Pancreas (tissue), 10 donors: ENCODE data around the gene CTNNA2. TPM values are rescaled to one million over a fixed set of nuclear protein-coding genes. Genes with fewer than 3 reads are reported as not detected.

Source experiments
- ATAC-seq, 4 donors: fragments of 200-7000 bp; cut with Tn5 transposase; one replicate each; pipeline versions ENCODE4 v1.8.0 to v1.9.1; 2020; ENCODE audit warnings: mild to moderate bottlenecking in 4 of 4, moderate library complexity in 4 of 4
- DNase-seq, 6 donors: peaks; one replicate each; pipeline ENCODE4 v3.0.0-alpha.2; 2020
- FAIRE-seq: peaks from 2 replicates; lab custom pipeline; 2012; peaks lifted over from hg19 to GRCh38; lab: Jason Lieb, UNC
- H3K27ac ChIP-seq, 4 donors: fragments of 200-600 bp; sonication (generic); 1 replicate in 3 of 4; 2 replicates in 1 of 4; pipeline versions ENCODE4 v1.5.0 to v1.8.0; 2020
- H3K27me3 ChIP-seq, 4 donors: fragments of 200-600 bp; one replicate each; pipeline ENCODE4 v1.8.0; 2021
- H3K36me3 ChIP-seq, 3 donors: fragments of 200-600 bp; sonication (generic) in 1 of 3; one replicate each; pipeline versions ENCODE4 v1.5.0 to v1.8.0; 2020 to 2021
- H3K4me1 ChIP-seq, 3 donors: fragments of 200-600 bp; one replicate each; pipeline ENCODE4 v1.8.0; 2021
- H3K4me3 ChIP-seq, 4 donors: fragments of 200-600 bp; sonication (generic) in 2 of 4; one replicate each; pipeline versions ENCODE4 v1.5.0 to v1.8.0; 2020 to 2021
- H3K9me3 ChIP-seq, 4 donors: fragments of 200-600 bp; one replicate each; pipeline ENCODE4 v1.8.0; 2021
- WGBS, 2 donors: extraction: QIAGEN DNeasy Blood & Tissue Kit; methylation state at CpG; one replicate each; pipeline ENCODE4 v1.1.7; 2013; 5-methylcytosine and 5-hydroxymethylcytosine counted together
- intact Hi-C, 3 donors: fragments of 100-400 bp; cut with DNase I; formaldehyde crosslinking; loops; one replicate each; pipeline versions ENCODE4 v1.11.1 to v1.14.2; 2022
- polyA plus RNA-seq, 2 donors: library from polyadenylated mRNA; stranded (reverse); fragments of 200-250 nt; gene quantifications; one replicate each; pipeline ENCODE4 v1.2.3, GENCODE V29; 2013
- total RNA-seq, 6 donors: library from RNA; stranded (reverse); fragmentation: NEBNext Ultra II Directional in 4 of 6; extraction: Animal tissue kit (Norgen Biotek cat#: 25700) in 4 of 6; gene quantifications; one replicate each; pipeline versions ENCODE4 v1.2.1 to v1.2.4, GENCODE V29; 2021 to 2023
- TF ChIP-seq, protein P1 (sequence below), 4 donors: fragments of 200-600 bp; sonication (generic) in 3 of 4; IDR thresholded peaks; one replicate each; pipeline versions ENCODE4 v1.5.0 to v1.8.0; 2021; ENCODE audit warnings: antibody characterized with exemption in 4 of 4
- donor health status: healthy with polysubstance abuse.
- donor health status: DM: no; HTN: no; CAD: no; lungs with moderate emphysema.
- donor health status: DM: no; HTN: no; CAD: no.
- donor health status: control.
- donor health status: control.
- donor health status: Bipolar disorder and iron deficiency.
- donor health status: DM: yes; HTN: yes; CAD: no.
- donor health status: DM: no; HTN: no; CAD: no.
- donor health status: DM: no; HTN: no; CAD: no.
- donor health status: DM: yes; HTN: yes; CAD: no.

Gene CTNNA2
- total and polyA plus RNA-seq, 8 donors = 0.25 to 12.1 (median 2.1) TPM

DNA sequence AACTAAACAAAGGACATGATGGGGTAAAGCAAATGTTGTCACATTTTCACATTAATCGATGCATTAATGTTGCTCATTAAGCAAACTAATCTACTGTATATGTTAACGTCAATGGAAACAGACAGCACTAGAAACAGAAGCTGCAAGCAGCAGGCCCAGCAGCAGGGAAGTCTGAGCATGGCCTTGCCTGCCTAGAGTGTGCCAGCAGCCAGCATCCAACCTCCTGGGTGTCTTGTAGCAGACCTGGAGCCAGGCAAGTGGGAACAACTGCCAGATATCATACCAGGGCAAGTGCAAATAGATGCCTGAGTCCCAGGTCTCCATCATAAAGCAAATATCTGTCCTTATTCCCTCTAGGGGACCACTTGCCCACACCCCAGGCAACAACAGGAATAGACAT, 472.7 kb downstream of the CTNNA2 start:
- Histone ChIP-seq H3K27me3 (no peaks in the 10 kb centered on the region), H3K9me3 (no peaks in the 10 kb centered on the region), H3K4me1 (no peaks in the 10 kb centered on the region), H3K27ac (no peak overlapping the region), H3K4me3 (no peak overlapping the region), H3K36me3 (no peaks in the 10 kb centered on the region)
- TF ChIP-seq, protein P1, sequence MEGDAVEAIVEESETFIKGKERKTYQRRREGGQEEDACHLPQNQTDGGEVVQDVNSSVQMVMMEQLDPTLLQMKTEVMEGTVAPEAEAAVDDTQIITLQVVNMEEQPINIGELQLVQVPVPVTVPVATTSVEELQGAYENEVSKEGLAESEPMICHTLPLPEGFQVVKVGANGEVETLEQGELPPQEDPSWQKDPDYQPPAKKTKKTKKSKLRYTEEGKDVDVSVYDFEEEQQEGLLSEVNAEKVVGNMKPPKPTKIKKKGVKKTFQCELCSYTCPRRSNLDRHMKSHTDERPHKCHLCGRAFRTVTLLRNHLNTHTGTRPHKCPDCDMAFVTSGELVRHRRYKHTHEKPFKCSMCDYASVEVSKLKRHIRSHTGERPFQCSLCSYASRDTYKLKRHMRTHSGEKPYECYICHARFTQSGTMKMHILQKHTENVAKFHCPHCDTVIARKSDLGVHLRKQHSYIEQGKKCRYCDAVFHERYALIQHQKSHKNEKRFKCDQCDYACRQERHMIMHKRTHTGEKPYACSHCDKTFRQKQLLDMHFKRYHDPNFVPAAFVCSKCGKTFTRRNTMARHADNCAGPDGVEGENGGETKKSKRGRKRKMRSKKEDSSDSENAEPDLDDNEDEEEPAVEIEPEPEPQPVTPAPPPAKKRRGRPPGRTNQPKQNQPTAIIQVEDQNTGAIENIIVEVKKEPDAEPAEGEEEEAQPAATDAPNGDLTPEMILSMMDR (IDR thresholded peaks at IDR 0.05) = no peak
- intact Hi-C loops = no loop called here
- DNase-seq = no peak
- ATAC-seq = no peak
- FAIRE-seq = no peak
- WGBS, 2 donors = 55 to 78% methylated on average over 2 of the region's 2 CpGs

DNA sequence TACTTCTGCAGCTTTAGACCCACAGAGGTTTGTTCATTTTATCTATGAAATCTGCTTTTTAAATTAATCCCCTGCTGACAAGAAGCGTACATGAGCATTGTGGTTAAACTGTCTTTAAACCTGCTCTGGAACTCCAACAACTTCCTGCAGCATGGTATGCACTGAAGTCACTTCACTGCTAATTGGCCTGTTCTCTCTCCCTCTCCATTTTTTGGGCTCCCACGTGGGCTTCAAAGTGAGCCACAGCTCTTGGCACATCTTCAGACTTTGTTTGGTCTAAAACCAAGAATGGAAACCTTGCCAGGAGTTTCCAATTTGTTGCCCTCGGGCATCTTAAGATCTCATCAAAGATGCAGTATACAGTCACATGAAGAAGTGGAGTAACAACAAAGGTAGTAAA, 480.3 kb downstream of the CTNNA2 start:
- WGBS, 2 donors = 23 to 35% methylated on average over 3 of the region's 3 CpGs
- FAIRE-seq (no peak), DNase-seq (no peak), ATAC-seq (peak in 2 of 4 donors; percentile 30 to 44)
- no peaks in the 10 kb centered on the region for H3K4me1 ChIP-seq
- intact Hi-C loops = no loop called here
- no peaks in the 10 kb centered on the region for H3K27me3 ChIP-seq
- H3K36me3 ChIP-seq = no peaks in the 10 kb centered on the region
- TF ChIP-seq, protein P1 (IDR thresholded peaks at IDR 0.05) = no peak
- no peak overlapping the region for H3K27ac ChIP-seq
- no peaks in the 10 kb centered on the region for H3K9me3 ChIP-seq
- H3K4me3 ChIP-seq = no peak overlapping the region

DNA sequence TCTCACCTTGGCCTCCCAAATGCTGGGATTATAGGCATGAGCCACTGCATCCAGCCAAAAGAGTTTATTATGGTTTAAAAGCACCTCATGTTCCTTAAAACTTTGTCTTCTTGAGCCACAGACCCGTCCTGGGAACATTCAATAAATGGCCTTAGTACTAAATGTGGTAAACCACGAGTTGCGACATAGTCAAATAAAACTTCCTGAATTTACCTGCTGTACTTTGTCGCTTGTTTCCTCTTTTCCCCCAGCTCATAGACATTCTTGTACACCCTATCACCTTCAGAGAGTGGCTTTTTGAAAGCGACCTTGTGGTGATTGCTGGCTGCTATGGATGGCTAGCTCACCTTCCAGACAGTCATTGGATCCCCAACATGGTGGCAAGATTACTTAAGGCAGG, 481.3 kb downstream of the CTNNA2 start:
- intact Hi-C loops = no loop called here
- TF ChIP-seq, protein P1 (IDR thresholded peaks at IDR 0.05) = no peak
- H3K27ac ChIP-seq = no peak overlapping the region
- no peaks in the 10 kb centered on the region for H3K9me3 ChIP-seq
- H3K27me3 ChIP-seq = no peaks in the 10 kb centered on the region
- ATAC-seq (no peak), DNase-seq (no peak), FAIRE-seq (no peak)
- no peaks in the 10 kb centered on the region for H3K4me1 ChIP-seq
- WGBS, 2 donors = 58 to 69% methylated on average over 5 of the region's 5 CpGs
- no peaks in the 10 kb centered on the region for H3K36me3 ChIP-seq
- no peak overlapping the region for H3K4me3 ChIP-seq

DNA sequence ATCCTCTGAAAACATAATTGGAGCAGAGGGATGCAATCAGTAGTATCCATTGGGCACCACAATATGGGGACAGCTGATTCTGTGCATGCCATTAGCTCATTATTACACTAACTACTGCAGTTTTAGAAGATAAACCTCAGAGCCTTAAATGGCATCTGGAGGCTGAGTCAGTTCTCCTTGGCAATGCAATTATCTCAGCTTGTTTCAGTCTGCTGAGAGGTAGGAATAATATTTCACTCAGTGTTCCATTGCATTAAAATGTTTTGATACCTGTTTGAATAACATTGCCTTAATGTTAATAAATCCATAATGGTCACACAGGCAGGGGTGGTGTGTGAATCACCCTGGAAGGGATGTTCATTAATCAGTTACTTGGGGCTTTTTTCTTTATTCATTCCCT, 482.1 kb downstream of the CTNNA2 start:
- intact Hi-C loops = no loop called here
- Histone ChIP-seq H3K4me1 (no peaks in the 10 kb centered on the region), H3K4me3 (no peak overlapping the region), H3K9me3 (no peaks in the 10 kb centered on the region), H3K36me3 (no peaks in the 10 kb centered on the region), H3K27ac (no peak overlapping the region), H3K27me3 (no peaks in the 10 kb centered on the region)
- FAIRE-seq (no peak), ATAC-seq (no peak), DNase-seq (no peak)
- TF ChIP-seq, protein P1 (IDR thresholded peaks at IDR 0.05) = no peak

DNA sequence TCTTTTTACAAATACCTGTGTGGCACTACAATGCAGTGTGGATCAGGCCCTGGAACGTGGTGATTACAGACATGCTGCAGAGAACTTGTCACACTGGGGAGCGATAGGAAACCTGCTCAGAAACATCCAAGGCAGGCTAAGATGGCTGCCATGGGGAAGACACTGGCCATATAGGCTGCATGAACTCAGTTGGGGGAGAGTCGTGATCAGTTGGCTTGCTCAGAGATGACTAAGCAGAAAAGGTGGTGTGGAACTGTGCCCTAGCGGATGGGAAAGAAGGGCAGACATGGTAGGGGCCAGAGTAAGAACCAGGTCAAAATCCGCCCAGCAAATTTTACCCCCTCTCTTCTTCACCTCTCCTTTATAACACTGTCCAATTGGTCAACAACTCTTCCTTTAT, 483.9 kb downstream of the CTNNA2 start:
- H3K4me1 ChIP-seq = no peaks in the 10 kb centered on the region
- 57 to 74% methylated on average over 5 of the region's 5 CpGs for WGBS, 2 donors
- DNase-seq (no peak), FAIRE-seq (no peak), ATAC-seq (no peak)
- H3K27me3 ChIP-seq = no peaks in the 10 kb centered on the region
- H3K4me3 ChIP-seq = no peak overlapping the region
- H3K27ac ChIP-seq = no peak overlapping the region
- H3K36me3 ChIP-seq = no peaks in the 10 kb centered on the region
- intact Hi-C loops = no loop called here
- TF ChIP-seq, protein P1 (IDR thresholded peaks at IDR 0.05) = no peak
- H3K9me3 ChIP-seq = no peaks in the 10 kb centered on the region
